Astrocyte (in vitro differentiated cells and primary cell): ENCODE measurements around the gene IBA57. TPM values are rescaled to one million over a fixed set of nuclear protein-coding genes. Genes with fewer than 3 reads are reported as not detected.
"Not testable (repeated sequence)": the region's sequence is repeated elsewhere in the genome, so short reads cannot be mapped to it uniquely, and the experiment has no call there.

ENCODE experiments used
- DNase-seq: peaks from one replicate; pipeline ENCODE4 v3.0.0-alpha.2; 2010; ENCODE audit warnings: low read depth
- FAIRE-seq: peaks from 2 replicates; lab custom pipeline; 2011; peaks lifted over from hg19 to GRCh38; lab: Jason Lieb, UNC
- H2AFZ ChIP-seq: 2 replicates; pipeline ENCODE4 v1.6.0; 2012; ENCODE audit warnings: low read depth, low read length, inconsistent platforms
- H3K27ac ChIP-seq: 2 replicates; pipeline ENCODE4 v1.5.1; 2011; ENCODE audit warnings: low read depth, low read length, inconsistent platforms
- H3K27me3 ChIP-seq: 2 replicates; pipeline ENCODE4 v1.6.0; 2011; ENCODE audit warnings: low read length, inconsistent platforms; ENCODE audit not compliant: insufficient read depth
- H3K36me3 ChIP-seq: 2 replicates; pipeline ENCODE4 v1.5.1; 2011; ENCODE audit warnings: low read length, inconsistent platforms; ENCODE audit not compliant: insufficient read depth
- H3K4me1 ChIP-seq: 2 replicates; pipeline ENCODE4 v1.5.1; 2011; ENCODE audit warnings: low read length, inconsistent platforms; ENCODE audit not compliant: insufficient read depth
- H3K4me2 ChIP-seq: 2 replicates; pipeline ENCODE4 v1.6.0; 2012; ENCODE audit warnings: low read length, inconsistent platforms
- H3K4me3 ChIP-seq: 2 replicates; pipeline ENCODE4 v1.5.1; 2011; ENCODE audit warnings: low read depth, mild to moderate bottlenecking, low read length, inconsistent platforms; ENCODE audit not compliant: insufficient read depth
- H3K79me2 ChIP-seq: 2 replicates; pipeline ENCODE4 v1.6.0; 2012; ENCODE audit warnings: mild to moderate bottlenecking, low read length, inconsistent platforms; ENCODE audit not compliant: insufficient read depth
- H3K9ac ChIP-seq: 2 replicates; pipeline ENCODE4 v1.6.0; 2012; ENCODE audit warnings: mild to moderate bottlenecking, low read length, inconsistent platforms
- H3K9me3 ChIP-seq: 2 replicates; pipeline ENCODE4 v1.5.1; 2012; ENCODE audit warnings: low read depth, mild to moderate bottlenecking, low read length, inconsistent platforms; ENCODE audit not compliant: insufficient read depth
- H4K20me1 ChIP-seq: 2 replicates; pipeline ENCODE4 v1.6.0; 2012; ENCODE audit warnings: low read length, inconsistent platforms; ENCODE audit not compliant: insufficient read depth
- H3K27ac Mint-ChIP-seq: one replicate; pipeline ENCODE4 v1.8.0; 2021; ENCODE audit warnings: mild to moderate bottlenecking, mixed read lengths; ENCODE audit not compliant: unreplicated experiment
- H3K27me3 Mint-ChIP-seq: one replicate; pipeline ENCODE4 v1.8.0; 2021; ENCODE audit warnings: low read depth, mixed read lengths; ENCODE audit not compliant: unreplicated experiment
- H3K36me3 Mint-ChIP-seq: one replicate; pipeline ENCODE4 v1.8.0; 2021; ENCODE audit warnings: low read depth, mixed read lengths; ENCODE audit not compliant: unreplicated experiment
- H3K4me1 Mint-ChIP-seq: one replicate; pipeline ENCODE4 v1.8.0; 2021; ENCODE audit warnings: low read depth, mixed read lengths; ENCODE audit not compliant: unreplicated experiment
- H3K4me3 Mint-ChIP-seq: one replicate; pipeline ENCODE4 v1.8.0; 2021; ENCODE audit warnings: mild to moderate bottlenecking, moderate library complexity, mixed read lengths; ENCODE audit not compliant: unreplicated experiment
- H3K9me3 Mint-ChIP-seq: one replicate; pipeline ENCODE4 v1.8.0; 2021; ENCODE audit warnings: mild to moderate bottlenecking, mixed read lengths; ENCODE audit not compliant: unreplicated experiment
- EZH2 ChIP-seq: IDR thresholded peaks from 2 replicates; pipeline ENCODE4 v1.6.1; 2012; ENCODE audit warnings: mild to moderate bottlenecking, low read length, inconsistent platforms; ENCODE audit not compliant: insufficient read depth
- total RNA-seq: library from RNA; stranded (reverse); gene quantifications from 2 replicates; pipeline ENCODE4 v1.2.1, GENCODE V29; 2021
- TF ChIP-seq, protein P1 (sequence below): IDR thresholded peaks from 2 replicates; pipeline ENCODE4 v1.5.1; 2011; ENCODE audit warnings: low read depth, mild to moderate bottlenecking, inconsistent platforms, low read length, moderate library complexity; ENCODE audit not compliant: insufficient read depth

The IBA57 gene
- total RNA-seq, 1 donor from 2014 or later, result 4.9 TPM

DNA sequence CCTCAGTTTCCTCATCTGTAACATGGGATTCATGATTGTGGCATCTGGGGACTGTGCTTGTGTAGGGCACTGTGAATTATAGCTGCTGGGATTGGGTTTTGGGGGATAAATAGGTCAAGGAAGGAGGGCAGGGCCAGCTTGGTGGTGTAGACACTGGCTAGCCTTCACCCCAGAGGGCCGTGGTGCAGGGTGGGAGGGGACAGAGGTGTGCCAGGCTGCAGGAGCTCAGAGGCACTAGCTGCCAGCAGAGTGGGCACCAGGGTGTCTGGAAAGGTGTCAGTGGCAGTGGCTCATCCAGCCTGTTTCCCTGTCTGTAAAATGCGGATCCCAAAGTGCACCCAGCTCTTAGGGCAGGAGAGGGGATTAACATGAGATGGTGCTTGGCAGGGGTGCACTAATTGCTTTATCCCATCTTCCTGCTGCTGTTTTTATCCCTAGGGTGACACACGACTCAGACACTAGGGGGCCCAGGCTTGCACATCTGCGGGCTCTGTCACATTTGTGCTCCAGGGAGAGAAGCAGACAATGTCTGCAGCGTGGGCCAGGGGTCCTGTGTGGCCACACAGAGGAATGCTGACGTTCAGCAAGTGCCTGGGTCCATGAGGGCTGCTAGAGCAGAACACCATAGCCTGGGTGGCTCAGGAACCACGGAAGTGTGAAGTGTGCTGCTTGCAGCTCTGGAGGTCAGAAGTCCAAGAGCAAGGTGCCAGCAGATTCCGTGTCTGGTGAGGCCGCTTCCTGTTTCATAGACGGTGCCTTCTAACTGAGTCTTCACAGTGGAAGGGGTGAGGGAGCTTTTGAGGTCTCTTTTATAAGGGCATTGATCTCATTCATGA is 61.6 kb downstream of the IBA57 start:
- peak overlapping the region; percentile 34 for H3K4me3 Mint-ChIP-seq
- Histone ChIP-seq H3K4me2 (no peak overlapping the region), H3K4me1 (peaks cover 13% of the 10 kb centered on the region), H3K9me3 (peaks cover 8% of the 10 kb centered on the region), H3K4me3 (no peak overlapping the region), H4K20me1 (no peaks in the 10 kb centered on the region), H2AFZ (no peak overlapping the region), H3K36me3 (no peaks in the 10 kb centered on the region), H3K27ac (no peak overlapping the region), H3K9ac (no peak overlapping the region), H3K79me2 (no peaks in the 10 kb centered on the region), H3K27me3 (no peaks in the 10 kb centered on the region)
- peaks cover 9% of the 10 kb centered on the region for H3K9me3 Mint-ChIP-seq
- no peak for FAIRE-seq
- DNase-seq, result peak; percentile 36
- H3K27ac Mint-ChIP-seq, result peak overlapping the region; percentile 53
- H3K27me3 Mint-ChIP-seq, result no peaks in the 10 kb centered on the region
- TF ChIP-seq, protein P1, sequence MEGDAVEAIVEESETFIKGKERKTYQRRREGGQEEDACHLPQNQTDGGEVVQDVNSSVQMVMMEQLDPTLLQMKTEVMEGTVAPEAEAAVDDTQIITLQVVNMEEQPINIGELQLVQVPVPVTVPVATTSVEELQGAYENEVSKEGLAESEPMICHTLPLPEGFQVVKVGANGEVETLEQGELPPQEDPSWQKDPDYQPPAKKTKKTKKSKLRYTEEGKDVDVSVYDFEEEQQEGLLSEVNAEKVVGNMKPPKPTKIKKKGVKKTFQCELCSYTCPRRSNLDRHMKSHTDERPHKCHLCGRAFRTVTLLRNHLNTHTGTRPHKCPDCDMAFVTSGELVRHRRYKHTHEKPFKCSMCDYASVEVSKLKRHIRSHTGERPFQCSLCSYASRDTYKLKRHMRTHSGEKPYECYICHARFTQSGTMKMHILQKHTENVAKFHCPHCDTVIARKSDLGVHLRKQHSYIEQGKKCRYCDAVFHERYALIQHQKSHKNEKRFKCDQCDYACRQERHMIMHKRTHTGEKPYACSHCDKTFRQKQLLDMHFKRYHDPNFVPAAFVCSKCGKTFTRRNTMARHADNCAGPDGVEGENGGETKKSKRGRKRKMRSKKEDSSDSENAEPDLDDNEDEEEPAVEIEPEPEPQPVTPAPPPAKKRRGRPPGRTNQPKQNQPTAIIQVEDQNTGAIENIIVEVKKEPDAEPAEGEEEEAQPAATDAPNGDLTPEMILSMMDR, result peak; percentile 10
- no peak for TF ChIP-seq EZH2
- peaks cover 35% of the 10 kb centered on the region for H3K36me3 Mint-ChIP-seq
- H3K4me1 Mint-ChIP-seq, result peaks cover 9% of the 10 kb centered on the region

DNA sequence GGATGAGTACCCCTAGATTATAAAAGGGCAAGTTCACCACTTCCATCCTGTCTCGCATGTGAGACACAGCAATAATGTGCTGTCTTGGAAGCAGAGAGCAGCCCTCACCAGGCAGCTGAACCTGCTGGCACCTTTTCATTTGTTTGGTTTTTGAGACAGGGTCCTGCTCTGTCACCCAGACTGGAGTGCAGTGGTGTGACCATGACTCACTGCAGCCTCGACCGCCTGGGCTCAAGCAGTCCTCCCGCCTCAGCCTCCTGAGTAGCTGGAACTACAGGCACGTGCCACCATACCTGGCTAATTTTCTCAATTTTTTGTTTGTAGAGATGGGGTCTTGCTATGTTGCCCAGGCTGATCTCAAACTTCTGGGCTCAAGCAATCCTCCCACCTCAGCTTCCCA is 62.5 kb downstream of the IBA57 start:
- not testable (repeated sequence) for H3K27me3 ChIP-seq, H4K20me1 ChIP-seq, H2AFZ ChIP-seq, H3K27me3 Mint-ChIP-seq, H3K4me3 Mint-ChIP-seq, H3K4me1 Mint-ChIP-seq, H3K9me3 ChIP-seq, H3K79me2 ChIP-seq, DNase-seq, H3K36me3 ChIP-seq, H3K4me3 ChIP-seq, FAIRE-seq, H3K9ac ChIP-seq
- Mint-ChIP-seq H3K36me3 (peaks cover 36% of the 10 kb centered on the region), H3K27ac (peak overlapping the region; percentile 53), H3K9me3 (peaks cover 12% of the 10 kb centered on the region)
- H3K4me2 ChIP-seq, result peak overlapping the region; percentile 59
- peaks cover 13% of the 10 kb centered on the region for H3K4me1 ChIP-seq
- peak overlapping the region; percentile 23 for H3K27ac ChIP-seq

DNA sequence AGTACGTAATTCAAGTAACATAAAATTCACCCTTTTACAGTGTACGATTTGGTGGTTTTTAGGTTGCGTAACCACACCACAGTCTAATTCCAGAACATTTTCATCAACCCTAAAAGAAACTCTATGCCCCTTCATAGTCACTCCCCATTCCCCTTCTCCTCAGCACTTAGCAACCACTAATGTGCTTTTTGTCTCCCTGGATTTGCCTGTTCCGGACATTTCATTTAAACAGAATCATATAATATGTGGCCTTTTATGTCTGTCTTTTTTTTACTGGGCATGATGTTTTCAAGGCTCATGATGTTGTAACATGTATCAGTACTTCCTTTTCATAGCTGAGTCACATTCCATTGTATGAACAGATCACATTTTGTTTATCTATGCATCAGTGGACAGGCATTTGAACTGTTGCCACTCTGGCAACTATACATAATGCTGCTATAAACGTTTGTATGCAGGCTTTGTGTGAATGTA is 63.0 kb downstream of the IBA57 start:
- Histone ChIP-seq H3K9me3 (peaks cover 8% of the 10 kb centered on the region), H3K27me3 (no peaks in the 10 kb centered on the region), H2AFZ (no peak overlapping the region), H3K9ac (no peak overlapping the region), H3K4me3 (no peak overlapping the region), H4K20me1 (no peaks in the 10 kb centered on the region), H3K4me1 (peaks cover 13% of the 10 kb centered on the region), H3K79me2 (no peaks in the 10 kb centered on the region), H3K4me2 (peak overlapping the region; percentile 59), H3K27ac (peak overlapping the region; percentile 23), H3K36me3 (no peaks in the 10 kb centered on the region)
- no peak for FAIRE-seq
- H3K4me3 Mint-ChIP-seq, result no peak overlapping the region
- peaks cover 9% of the 10 kb centered on the region for H3K4me1 Mint-ChIP-seq
- peak overlapping the region; percentile 83 for H3K27ac Mint-ChIP-seq
- no peaks in the 10 kb centered on the region for H3K27me3 Mint-ChIP-seq
- H3K36me3 Mint-ChIP-seq, result peaks cover 37% of the 10 kb centered on the region
- peaks cover 14% of the 10 kb centered on the region for H3K9me3 Mint-ChIP-seq
- peak; percentile 80 for DNase-seq
- TF ChIP-seq, protein P1, result no peak
- no peak for TF ChIP-seq EZH2
